Esophagus muscularis mucosa (tissue), 4 donors: ENCODE data around the gene ANO8. TPM values are rescaled to one million over a fixed set of nuclear protein-coding genes. Genes with fewer than 3 reads are reported as not detected.

Experiments
- DNase-seq: peaks from one replicate; pipeline ENCODE4 v3.0.0-alpha.2; 2017; ENCODE audit errors: extremely low spot score
- H3K27ac ChIP-seq, 4 donors: fragments of 200-600 bp; sonication (generic); replicated peaks in 1 of 4; 1 replicate in 3 of 4; 2 replicates in 1 of 4; pipeline ENCODE4 v1.5.1; 2016 to 2019; ENCODE audit warnings: mild to moderate bottlenecking in 1 of 4
- H3K27me3 ChIP-seq, 4 donors: fragments of 200-600 bp; sonication (generic); one replicate each; pipeline versions ENCODE4 v1.5.1 to v1.6.0; 2016 to 2019
- H3K36me3 ChIP-seq, 4 donors: fragments of 200-600 bp; sonication (generic); one replicate each; pipeline ENCODE4 v1.5.1; 2016 to 2019
- H3K4me1 ChIP-seq, 4 donors: fragments of 200-600 bp; sonication (generic); one replicate each; pipeline ENCODE4 v1.5.1; 2016 to 2019
- H3K4me3 ChIP-seq, 4 donors: fragments of 200-600 bp; sonication (generic); 1 replicate in 2 of 4; 2 replicates in 2 of 4; pipeline ENCODE4 v1.5.1; 2016 to 2019; ENCODE audit warnings: mild to moderate bottlenecking in 4 of 4, moderate library complexity in 1 of 4
- H3K9me3 ChIP-seq, 4 donors: fragments of 200-600 bp; sonication (generic); 1 replicate in 3 of 4; 2 replicates in 1 of 4; pipeline ENCODE4 v1.5.1; 2016 to 2019
- EP300 ChIP-seq: sonication (generic); formaldehyde crosslinking; IDR thresholded peaks from one replicate; pipeline ENCODE4 v1.6.1; 2017; ENCODE audit warnings: antibody characterized with exemption
- POLR2A ChIP-seq: fragments of 450-650 bp; IDR thresholded peaks from one replicate; pipeline ENCODE4 v1.6.1; 2017; ENCODE audit warnings: antibody characterized with exemption, moderate library complexity, mild to moderate bottlenecking, low read depth
- POLR2AphosphoS5 ChIP-seq, 2 donors: sonication (generic); formaldehyde crosslinking; IDR thresholded peaks; one replicate each; pipeline ENCODE4 v1.6.1; 2017; ENCODE audit warnings: antibody characterized with exemption in 2 of 2
- WGBS: methylation state at CpG from one replicate; pipeline ENCODE4 v1.1.5; 2018; 5-methylcytosine and 5-hydroxymethylcytosine counted together
- intact Hi-C: fragments of 100-400 bp; cut with DNase I; formaldehyde crosslinking; loops from one replicate; pipeline ENCODE4 v1.15.1; 2023
- total RNA-seq, 4 donors: library from RNA; depleted of rRNA; stranded (reverse); fragments of >200 nt; gene quantifications; one replicate each; pipeline versions ENCODE4 v1.1.0 to v1.2.1, GENCODE V29; 2016
- TF ChIP-seq, protein P1 (sequence below), 3 experiments: fragments of 200-600 bp in 2 of 3; fragments of 450-650 bp in 1 of 3; sonication (generic) in 2 of 3; IDR thresholded peaks; one replicate each; pipeline ENCODE4 v1.5.1; 2017 to 2019; ENCODE audit warnings: antibody characterized with exemption in 3 of 3, mild to moderate bottlenecking in 2 of 3, moderate library complexity in 1 of 3

Gene ANO8, protein sequence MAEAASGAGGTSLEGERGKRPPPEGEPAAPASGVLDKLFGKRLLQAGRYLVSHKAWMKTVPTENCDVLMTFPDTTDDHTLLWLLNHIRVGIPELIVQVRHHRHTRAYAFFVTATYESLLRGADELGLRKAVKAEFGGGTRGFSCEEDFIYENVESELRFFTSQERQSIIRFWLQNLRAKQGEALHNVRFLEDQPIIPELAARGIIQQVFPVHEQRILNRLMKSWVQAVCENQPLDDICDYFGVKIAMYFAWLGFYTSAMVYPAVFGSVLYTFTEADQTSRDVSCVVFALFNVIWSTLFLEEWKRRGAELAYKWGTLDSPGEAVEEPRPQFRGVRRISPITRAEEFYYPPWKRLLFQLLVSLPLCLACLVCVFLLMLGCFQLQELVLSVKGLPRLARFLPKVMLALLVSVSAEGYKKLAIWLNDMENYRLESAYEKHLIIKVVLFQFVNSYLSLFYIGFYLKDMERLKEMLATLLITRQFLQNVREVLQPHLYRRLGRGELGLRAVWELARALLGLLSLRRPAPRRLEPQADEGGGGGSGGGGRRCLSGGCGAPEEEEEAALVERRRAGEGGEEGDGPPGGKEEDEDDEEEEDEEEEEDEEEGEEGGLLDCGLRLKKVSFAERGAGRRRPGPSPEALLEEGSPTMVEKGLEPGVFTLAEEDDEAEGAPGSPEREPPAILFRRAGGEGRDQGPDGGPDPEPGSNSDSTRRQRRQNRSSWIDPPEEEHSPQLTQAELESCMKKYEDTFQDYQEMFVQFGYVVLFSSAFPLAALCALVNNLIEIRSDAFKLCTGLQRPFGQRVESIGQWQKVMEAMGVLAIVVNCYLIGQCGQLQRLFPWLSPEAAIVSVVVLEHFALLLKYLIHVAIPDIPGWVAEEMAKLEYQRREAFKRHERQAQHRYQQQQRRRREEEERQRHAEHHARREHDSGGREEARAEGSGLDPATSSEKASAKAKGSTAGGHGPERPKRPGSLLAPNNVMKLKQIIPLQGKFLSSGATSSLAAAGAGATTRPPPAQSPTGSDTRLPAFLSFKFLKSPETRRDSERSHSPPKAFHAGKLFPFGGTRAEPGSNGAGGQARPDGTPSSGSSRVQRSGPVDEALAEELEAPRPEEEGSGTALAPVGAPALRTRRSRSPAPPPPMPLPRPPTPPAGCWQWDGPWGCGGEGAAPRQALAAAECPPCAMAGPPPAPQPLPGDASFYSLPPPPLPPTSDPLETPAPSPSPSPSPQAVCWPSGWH
- total RNA-seq: 1 to 10 TPM; 2.9 to 7.4 (median 4.0) TPM

DNA sequence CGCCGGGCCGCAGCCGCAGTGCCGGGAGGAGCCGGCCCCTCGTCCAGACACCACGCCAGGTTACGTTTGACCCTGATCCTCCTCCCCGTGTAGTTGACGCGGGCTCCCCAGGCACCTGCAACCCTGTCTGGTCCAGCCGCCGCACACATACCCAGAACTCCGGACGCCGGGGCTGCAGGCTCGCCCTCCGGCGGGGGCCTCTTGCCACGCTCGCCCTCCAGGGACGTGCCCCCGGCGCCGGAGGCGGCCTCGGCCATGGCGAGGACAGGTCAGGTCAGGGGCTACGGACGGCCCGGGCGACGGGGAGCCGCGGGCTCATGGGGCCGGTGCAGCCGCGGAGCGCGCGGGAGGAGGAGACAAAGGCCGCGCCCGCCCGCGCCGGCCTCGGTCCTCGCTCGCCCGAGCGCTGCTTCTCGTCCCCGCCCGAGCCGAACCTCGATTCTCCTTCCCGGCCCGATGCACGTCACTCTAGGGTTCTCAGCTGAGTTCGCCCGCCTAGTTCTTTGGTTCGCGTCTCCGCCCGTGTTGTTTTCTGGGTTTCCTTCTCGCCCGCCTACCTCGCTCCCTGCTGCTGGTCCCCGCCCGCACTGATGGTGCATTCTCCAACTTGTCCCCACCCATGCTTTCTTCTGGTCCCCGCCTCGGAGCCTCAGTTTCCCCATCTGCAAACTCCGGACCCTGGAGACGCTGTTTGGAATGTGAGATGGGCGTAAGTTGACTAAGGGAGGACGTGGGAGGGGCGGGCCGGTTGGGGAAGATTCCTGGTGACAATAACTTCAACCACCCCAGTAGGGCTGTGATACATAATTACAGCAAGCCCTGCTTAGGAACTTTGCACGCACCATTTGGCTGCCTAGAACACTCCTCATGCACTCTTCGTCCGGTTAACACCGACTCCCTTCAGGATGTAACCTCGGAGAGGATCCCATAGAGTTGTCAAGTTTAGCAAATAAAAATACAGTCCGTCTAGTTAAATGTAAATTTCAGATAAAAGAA is at the start of gene ANO8:
Gene ANO8, minus strand, starts transcription at position 442 of the 996 bp plus-strand sequence. Its CDS starts 185 bp downstream, at position 257.
- intact Hi-C loops: no loop called here
- H3K9me3 ChIP-seq: no peaks in the 10 kb centered on the region
- 1% methylated on average over 55 of the region's 86 CpGs for WGBS
- peak within 1 kb of the TSS; percentile 68 to 98 (median 74) for H3K27ac ChIP-seq
- DNase-seq: peak; percentile 98
- peak within 1 kb of the TSS; percentile 67 to 83 (median 75) for H3K4me3 ChIP-seq
- peak; percentile 60 to 86 for TF ChIP-seq POLR2AphosphoS5 (IDR thresholded peaks at IDR 0.05)
- no peak for TF ChIP-seq EP300
- no peak for TF ChIP-seq POLR2A
- TF ChIP-seq, protein P1, sequence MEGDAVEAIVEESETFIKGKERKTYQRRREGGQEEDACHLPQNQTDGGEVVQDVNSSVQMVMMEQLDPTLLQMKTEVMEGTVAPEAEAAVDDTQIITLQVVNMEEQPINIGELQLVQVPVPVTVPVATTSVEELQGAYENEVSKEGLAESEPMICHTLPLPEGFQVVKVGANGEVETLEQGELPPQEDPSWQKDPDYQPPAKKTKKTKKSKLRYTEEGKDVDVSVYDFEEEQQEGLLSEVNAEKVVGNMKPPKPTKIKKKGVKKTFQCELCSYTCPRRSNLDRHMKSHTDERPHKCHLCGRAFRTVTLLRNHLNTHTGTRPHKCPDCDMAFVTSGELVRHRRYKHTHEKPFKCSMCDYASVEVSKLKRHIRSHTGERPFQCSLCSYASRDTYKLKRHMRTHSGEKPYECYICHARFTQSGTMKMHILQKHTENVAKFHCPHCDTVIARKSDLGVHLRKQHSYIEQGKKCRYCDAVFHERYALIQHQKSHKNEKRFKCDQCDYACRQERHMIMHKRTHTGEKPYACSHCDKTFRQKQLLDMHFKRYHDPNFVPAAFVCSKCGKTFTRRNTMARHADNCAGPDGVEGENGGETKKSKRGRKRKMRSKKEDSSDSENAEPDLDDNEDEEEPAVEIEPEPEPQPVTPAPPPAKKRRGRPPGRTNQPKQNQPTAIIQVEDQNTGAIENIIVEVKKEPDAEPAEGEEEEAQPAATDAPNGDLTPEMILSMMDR (IDR thresholded peaks at IDR 0.05): peak in 1 of 3 experiments; percentile 26
- peaks cover 0 to 27% (median 0%) of the 10 kb centered on the region in 4 donors for H3K27me3 ChIP-seq
- peaks cover 31 to 52% (median 47%) of the 10 kb centered on the region in 4 donors for H3K4me1 ChIP-seq
- H3K36me3 ChIP-seq: peaks cover 0 to 30% (median 13%) of the 10 kb centered on the region in 4 donors

DNA sequence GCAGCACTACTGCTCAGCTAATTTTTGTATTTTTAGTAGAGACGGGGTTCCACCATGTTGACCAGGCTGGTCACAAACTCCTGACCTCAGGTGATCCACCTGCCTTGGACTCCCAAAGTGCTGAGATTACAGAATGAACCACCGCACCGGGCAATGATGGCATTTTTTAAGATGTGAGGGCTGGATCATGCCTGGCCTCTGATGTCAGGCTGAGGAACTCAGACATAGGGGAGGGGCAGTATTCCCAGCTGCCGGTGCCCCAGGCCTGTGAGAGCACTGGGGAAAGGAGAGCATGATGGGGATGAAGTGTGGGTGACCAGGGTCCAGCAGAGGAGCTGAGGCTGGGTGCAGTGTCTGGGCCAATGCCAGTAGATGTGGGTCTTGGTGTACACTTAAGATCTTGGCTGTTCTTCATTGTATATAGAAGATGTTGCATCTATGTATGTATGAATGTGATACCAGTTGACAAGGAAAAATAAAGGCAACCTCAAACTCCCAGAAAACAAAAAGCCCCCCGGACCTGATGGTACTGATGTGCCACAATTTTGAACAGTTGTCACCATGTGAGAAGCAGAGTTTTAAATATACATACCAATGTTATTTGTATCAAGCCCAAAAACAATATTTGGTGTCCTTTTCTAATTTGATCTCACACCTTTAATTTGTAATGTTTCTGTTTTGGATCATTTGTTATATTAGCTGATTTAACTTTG is 45.9 kb upstream of the ANO8 start:
- WGBS: 91% methylated on average over 5 of the region's 5 CpGs
- Histone ChIP-seq H3K27me3 (peaks cover 0 to 25% (median 0%) of the 10 kb centered on the region in 4 donors), H3K4me3 (no peak overlapping the region), H3K4me1 (peaks cover 6 to 16% (median 10%) of the 10 kb centered on the region in 4 donors), H3K9me3 (no peaks in the 10 kb centered on the region), H3K36me3 (no peaks in the 10 kb centered on the region), H3K27ac (no peak overlapping the region)
- no peak for DNase-seq
- intact Hi-C loops: no loop called here
- no peak for TF ChIP-seq POLR2AphosphoS5 (IDR thresholded peaks at IDR 0.05)
- no peak for TF ChIP-seq EP300
- no peak for TF ChIP-seq POLR2A
- TF ChIP-seq, protein P1 (IDR thresholded peaks at IDR 0.05): no peak

DNA sequence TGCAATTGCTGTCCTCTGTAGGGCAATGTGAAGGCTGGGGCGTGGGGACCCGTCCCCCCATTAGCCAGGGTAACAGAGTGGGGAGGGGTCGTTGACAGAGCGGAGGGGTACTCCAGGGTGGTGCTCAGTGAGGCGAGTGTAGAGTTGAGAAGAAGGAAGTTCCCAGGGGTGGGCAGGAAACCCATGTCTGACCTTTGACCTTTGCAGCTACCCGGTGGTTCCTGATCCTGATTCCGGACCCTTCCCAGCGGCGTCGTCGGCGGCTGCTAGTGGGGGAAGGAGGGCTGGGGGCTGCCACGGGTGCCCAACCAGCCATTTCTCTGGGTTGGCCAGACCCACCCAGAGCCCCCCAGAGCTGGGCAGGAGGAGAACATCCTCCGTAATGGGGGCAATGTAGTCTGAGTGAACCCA is 44.6 kb upstream of the ANO8 start:
- 37% methylated on average over 14 of the region's 14 CpGs for WGBS
- intact Hi-C loops: no loop called here
- Histone ChIP-seq H3K9me3 (no peaks in the 10 kb centered on the region), H3K4me1 (peaks cover 6 to 16% (median 9%) of the 10 kb centered on the region in 4 donors), H3K4me3 (no peak overlapping the region), H3K36me3 (no peaks in the 10 kb centered on the region), H3K27me3 (peaks cover 0 to 22% (median 0%) of the 10 kb centered on the region in 4 donors), H3K27ac (no peak overlapping the region)
- TF ChIP-seq POLR2A (no peak), EP300 (no peak), POLR2AphosphoS5 (IDR thresholded peaks at IDR 0.05) (no peak)
- TF ChIP-seq, protein P1 (IDR thresholded peaks at IDR 0.05): no peak
- no peak for DNase-seq
